Subcutaneous abdominal adipose tissue (tissue), 5 donors: ENCODE measurements around the gene LHX1.

Experiments used
- H3K27ac ChIP-seq: one replicate; pipeline ENCODE4 v1.7.0; 2013; ENCODE audit warnings: low read depth, mild to moderate bottlenecking, inconsistent platforms, low read length, moderate library complexity
- H3K27me3 ChIP-seq, 5 donors: one replicate each; pipeline ENCODE4 v1.7.0; 2013; ENCODE audit warnings: low read length in 5 of 5, inconsistent platforms in 1 of 5; ENCODE audit not compliant: control insufficient read depth in 5 of 5, insufficient read depth in 4 of 5
- H3K36me3 ChIP-seq, 5 donors: one replicate each; pipeline ENCODE4 v1.7.0; 2013; ENCODE audit warnings: low read length in 5 of 5; ENCODE audit not compliant: control insufficient read depth in 5 of 5, insufficient read depth in 5 of 5
- H3K4me1 ChIP-seq, 5 donors: one replicate each; pipeline ENCODE4 v1.7.0; 2013; ENCODE audit warnings: low read length in 5 of 5, mild to moderate bottlenecking in 3 of 5, moderate library complexity in 1 of 5; ENCODE audit not compliant: control insufficient read depth in 5 of 5, insufficient read depth in 5 of 5
- H3K4me3 ChIP-seq, 5 donors: one replicate each; pipeline ENCODE4 v1.7.0; 2013; ENCODE audit warnings: low read length in 5 of 5, low read depth in 1 of 5
- H3K9ac ChIP-seq, 5 donors: one replicate each; pipeline ENCODE4 v1.7.0; 2013; ENCODE audit warnings: low read length in 5 of 5, mild to moderate bottlenecking in 4 of 5, moderate library complexity in 3 of 5
- H3K9me3 ChIP-seq, 5 donors: one replicate each; pipeline ENCODE4 v1.7.0; 2013; ENCODE audit warnings: low read length in 5 of 5; ENCODE audit not compliant: control insufficient read depth in 5 of 5
- donor health status: healthy.
- donor health status: healthy.
- donor health status: healthy.
- donor health status: healthy.
- donor health status: healthy.

Gene LHX1

DNA sequence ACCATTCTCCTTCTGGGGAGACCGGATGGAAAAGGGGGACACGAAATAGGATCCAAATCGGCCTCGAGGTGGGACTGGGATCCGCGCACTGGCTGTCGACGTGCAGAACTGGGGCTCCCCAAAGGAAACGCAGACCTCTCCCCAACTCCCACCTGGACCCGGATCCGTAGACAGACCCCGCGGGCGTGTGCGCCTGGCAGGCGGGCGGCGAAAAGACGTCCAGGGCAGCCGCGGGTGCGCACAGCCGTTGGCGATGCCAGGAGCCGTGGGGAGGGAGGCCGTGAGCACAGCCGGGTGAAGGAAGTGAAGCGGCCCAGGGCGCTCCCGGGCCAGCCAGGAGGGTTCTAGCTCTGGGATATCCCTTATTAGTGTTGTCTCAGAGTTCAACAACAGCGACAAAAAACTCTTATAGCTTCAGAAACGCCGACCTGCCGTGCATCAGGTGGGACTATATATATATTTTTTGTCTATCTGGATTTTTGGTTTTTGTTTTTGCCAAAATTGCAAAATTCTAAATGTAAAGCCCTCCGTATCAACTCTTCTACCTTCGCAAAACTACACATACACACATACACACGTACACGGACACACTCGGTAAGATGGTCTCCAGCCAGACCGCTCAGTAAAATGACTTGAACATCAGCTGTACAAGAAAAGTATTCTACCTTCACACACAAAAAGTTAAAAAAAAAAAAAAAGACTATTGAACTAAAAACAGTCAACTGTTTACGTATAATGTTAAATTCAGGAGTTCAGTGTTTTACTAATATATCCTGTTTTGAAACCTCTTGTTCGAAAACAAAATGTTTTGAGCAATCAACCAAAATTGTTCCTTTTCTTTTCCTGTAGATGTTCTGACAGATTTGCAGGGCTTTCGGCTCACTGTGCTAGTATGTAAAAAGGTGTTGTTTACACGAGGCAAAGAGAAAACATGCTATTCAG, 6.2 kb downstream of the LHX1 start:
- H3K36me3 ChIP-seq = no peaks in the 10 kb centered on the region
- no peak overlapping the region for H3K4me3 ChIP-seq
- H3K9ac ChIP-seq = no peak overlapping the region
- no peak overlapping the region for H3K27ac ChIP-seq
- H3K27me3 ChIP-seq = peaks cover 79 to 87% (median 84%) of the 10 kb centered on the region in 5 donors
- H3K9me3 ChIP-seq = no peaks in the 10 kb centered on the region
- peaks cover 0 to 32% (median 28%) of the 10 kb centered on the region in 5 donors for H3K4me1 ChIP-seq

DNA sequence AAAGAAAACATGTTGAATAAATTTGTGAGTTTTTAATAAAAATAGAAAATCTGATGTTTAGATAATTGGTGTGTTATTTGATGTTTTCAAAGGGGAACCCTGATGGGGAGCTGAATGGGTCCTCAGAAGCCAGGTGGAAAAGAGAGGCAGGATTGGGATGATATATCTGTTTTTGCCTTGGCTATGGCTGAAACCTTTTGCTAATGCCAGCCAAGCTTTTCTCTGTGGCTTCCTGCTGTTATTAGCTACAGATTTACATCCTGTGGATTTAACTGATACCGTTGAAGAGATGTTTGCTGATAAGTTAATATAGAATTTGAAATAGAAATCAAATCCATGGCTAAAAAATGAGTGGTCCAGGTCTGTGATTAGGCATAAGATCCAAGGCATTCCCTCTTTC, 7.3 kb downstream of the LHX1 start:
- H3K4me3 ChIP-seq = no peak overlapping the region
- no peaks in the 10 kb centered on the region for H3K36me3 ChIP-seq
- H3K4me1 ChIP-seq = peaks cover 1 to 29% (median 25%) of the 10 kb centered on the region in 5 donors
- H3K9me3 ChIP-seq = no peaks in the 10 kb centered on the region
- H3K27ac ChIP-seq = no peak overlapping the region
- H3K27me3 ChIP-seq = peaks cover 68 to 77% (median 73%) of the 10 kb centered on the region in 5 donors
- no peak overlapping the region for H3K9ac ChIP-seq

DNA sequence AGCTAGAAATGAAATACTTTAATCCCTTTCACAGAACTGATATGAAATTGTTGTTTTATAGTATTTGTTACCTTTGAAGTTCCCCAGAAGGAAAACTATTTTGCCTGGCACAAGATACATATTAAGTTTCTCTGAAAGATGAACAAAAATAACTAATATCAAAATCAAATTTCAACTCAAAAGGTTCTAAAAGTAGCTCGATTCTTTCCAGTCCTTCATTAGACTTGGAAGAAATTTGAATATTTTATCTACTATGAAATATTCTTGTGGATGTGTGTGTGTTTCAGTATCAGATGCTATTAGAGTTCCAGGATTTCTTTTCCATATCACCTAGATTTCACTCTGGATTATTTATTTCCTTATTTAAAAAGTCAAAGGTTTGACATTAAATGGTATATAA, 7.9 kb downstream of the LHX1 start:
- Histone ChIP-seq H3K27ac (no peak overlapping the region), H3K9ac (no peak overlapping the region), H3K36me3 (no peaks in the 10 kb centered on the region), H3K27me3 (peaks cover 64 to 73% (median 68%) of the 10 kb centered on the region in 5 donors), H3K9me3 (no peaks in the 10 kb centered on the region), H3K4me1 (peaks cover 4 to 35% (median 30%) of the 10 kb centered on the region in 5 donors), H3K4me3 (no peak overlapping the region)

DNA sequence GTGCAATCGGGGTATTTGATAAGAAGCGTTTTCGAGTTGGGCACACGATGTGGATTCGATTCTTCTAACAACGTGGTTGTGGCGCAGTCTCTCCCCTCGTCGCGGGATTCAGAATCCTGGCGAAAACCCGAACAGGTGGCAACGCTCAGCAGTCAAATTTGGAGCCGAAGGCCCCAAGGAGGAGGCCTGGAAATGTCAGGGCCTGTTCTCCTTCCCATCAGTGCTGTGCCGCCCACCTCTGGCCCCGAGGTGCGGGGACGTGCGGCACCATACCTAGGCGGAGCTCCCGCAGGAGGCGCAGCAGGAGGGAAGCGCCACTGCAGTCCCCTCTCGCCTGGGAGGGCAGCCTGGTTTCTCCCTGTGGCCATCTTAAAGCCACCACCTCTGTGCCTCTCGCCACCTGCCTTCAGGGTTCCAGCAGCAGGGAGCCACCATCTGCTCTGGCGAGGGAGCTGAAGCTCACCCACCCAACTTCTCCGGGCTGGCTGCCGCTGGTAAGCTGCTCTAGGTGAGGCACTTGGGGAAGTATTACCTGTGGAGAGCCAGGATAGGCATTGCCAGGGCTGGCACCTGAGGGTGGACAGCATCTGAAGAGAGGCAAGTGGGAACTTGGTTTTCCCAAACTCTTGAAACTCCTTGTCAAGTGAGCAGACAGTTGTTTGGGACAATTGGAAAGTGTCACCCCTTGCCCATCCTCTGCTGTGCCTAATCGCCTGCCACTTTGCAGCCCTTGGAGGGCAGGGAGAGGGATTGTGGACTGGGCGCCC, 8.9 kb downstream of the LHX1 start:
- Histone ChIP-seq H3K4me1 (peaks cover 4 to 38% (median 31%) of the 10 kb centered on the region in 5 donors), H3K36me3 (peaks cover 0 to 6% (median 0%) of the 10 kb centered on the region in 5 donors), H3K4me3 (no peak overlapping the region), H3K27ac (no peak overlapping the region), H3K9ac (no peak overlapping the region), H3K9me3 (no peaks in the 10 kb centered on the region), H3K27me3 (peaks cover 54 to 63% (median 59%) of the 10 kb centered on the region in 5 donors)

- Histone ChIP-seq H3K27ac (no peak overlapping the region), H3K27me3 (peaks cover 48 to 57% (median 53%) of the 10 kb centered on the region in 5 donors), H3K9ac (no peak overlapping the region), H3K4me1 (peaks cover 4 to 37% (median 31%) of the 10 kb centered on the region in 5 donors), H3K9me3 (no peaks in the 10 kb centered on the region), H3K36me3 (peaks cover 0 to 6% (median under 1%) of the 10 kb centered on the region in 5 donors), H3K4me3 (no peak overlapping the region)
These were observed 9.4 kb downstream of the LHX1 start for GRCh38 chr17:36946726-36947091.

DNA sequence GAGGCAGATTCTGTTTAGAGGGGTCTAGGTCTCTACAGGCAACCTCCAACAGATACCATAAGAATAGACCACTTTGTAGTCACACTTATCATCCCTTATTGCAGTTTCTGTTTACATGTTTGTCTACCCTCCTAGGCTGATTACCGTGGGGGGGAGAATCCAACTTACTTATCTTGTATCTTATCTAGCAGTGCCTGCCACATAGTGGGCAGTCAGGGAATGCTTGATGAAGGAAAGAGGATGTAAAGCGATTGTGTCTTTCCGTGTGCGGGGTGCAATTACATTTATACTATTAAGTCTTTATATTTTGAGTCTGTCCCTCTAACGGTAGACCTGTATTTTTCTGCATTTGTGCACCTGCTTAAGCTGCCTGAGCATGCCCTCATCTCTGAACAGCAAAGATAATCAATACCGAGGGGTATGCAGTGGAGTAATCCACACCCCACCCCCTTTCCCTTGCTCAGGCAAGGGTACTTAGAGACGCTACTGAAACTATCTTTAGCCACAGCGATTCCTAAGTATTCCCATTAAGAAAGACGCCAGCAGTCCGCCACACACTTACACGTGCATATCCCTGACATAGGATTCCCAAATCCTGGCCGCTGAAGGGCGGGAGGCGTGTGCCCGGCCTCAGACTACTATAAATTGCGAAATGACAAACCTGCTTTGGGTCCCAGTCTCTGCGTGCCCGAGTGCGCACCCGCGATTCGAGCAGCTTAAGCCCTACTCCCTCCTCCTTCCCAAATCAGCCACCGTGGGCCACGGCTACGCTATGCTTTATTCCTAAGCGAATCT, 10.8 kb downstream of the LHX1 start:
- Histone ChIP-seq H3K4me3 (peak overlapping the region; percentile 73 to 90 (median 88)), H3K4me1 (peaks cover 4 to 25% (median 20%) of the 10 kb centered on the region in 5 donors), H3K9me3 (no peaks in the 10 kb centered on the region), H3K9ac (peak overlapping the region in 4 of 5 donors; percentile 57 to 96 (median 59)), H3K27ac (peak overlapping the region; percentile 80), H3K36me3 (peaks cover 5 to 20% (median 12%) of the 10 kb centered on the region in 5 donors), H3K27me3 (peaks cover 34 to 43% (median 40%) of the 10 kb centered on the region in 5 donors)

- Histone ChIP-seq H3K4me3 (peak within 1 kb of the TSS; percentile 73 to 90 (median 88)), H3K27me3 (peaks cover 28 to 36% (median 34%) of the 10 kb centered on the region in 5 donors), H3K9ac (peak within 1 kb of the TSS; percentile 32 to 96 (median 87)), H3K27ac (peak within 1 kb of the TSS; percentile 80), H3K9me3 (no peaks in the 10 kb centered on the region), H3K36me3 (peaks cover 13 to 27% (median 19%) of the 10 kb centered on the region in 5 donors), H3K4me1 (peaks cover 4 to 23% (median 20%) of the 10 kb centered on the region in 5 donors)
These were observed 11.6 kb downstream of the LHX1 start, which contains the start of gene AATF for GRCh38 chr17:36948717-36949460. Gene AATF, plus strand, starts transcription at chr17:36948954. Its CDS starts 172 bp downstream, at chr17:36949126.

DNA sequence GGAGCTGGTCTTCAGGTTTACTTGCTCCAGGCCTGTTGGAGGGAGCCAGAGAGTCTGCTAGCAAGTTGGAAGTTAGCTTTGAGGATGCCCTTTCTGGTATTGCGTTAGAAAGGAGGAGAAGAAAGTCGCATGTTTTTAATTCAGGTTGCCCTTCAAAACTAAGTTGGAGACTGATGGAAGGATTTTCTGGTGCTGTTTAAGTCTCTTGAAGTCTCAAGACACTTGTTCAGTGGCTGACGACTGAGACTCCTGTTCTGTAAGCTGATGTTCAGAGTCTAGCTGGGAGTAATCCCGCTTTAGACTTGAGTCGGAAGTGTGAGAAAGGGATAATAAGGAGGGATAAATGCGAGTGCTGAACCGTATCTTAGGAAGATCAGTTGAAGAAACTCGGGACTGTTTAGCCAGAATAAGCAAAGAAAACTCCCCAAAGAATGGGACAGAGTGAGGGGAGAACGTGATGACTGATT, 12.2 kb downstream of the LHX1 start:
- Histone ChIP-seq H3K27ac (peak overlapping the region; percentile 80), H3K27me3 (peaks cover 28 to 30% (median 29%) of the 10 kb centered on the region in 5 donors), H3K4me1 (peaks cover 4 to 23% (median 20%) of the 10 kb centered on the region in 5 donors), H3K4me3 (peak overlapping the region; percentile 73 to 90 (median 88)), H3K9me3 (no peaks in the 10 kb centered on the region), H3K36me3 (peaks cover 16 to 33% (median 22%) of the 10 kb centered on the region in 5 donors), H3K9ac (peak overlapping the region; percentile 32 to 96 (median 87))
